Measurements from ENCODE around the gene GINS1. TPM values are rescaled to one million over a fixed set of nuclear protein-coding genes. Genes with fewer than 3 reads are reported as not detected.

The GINS1 gene
- total RNA-seq, 1 donor from 2014 or later = 6.6 TPM

DNA sequence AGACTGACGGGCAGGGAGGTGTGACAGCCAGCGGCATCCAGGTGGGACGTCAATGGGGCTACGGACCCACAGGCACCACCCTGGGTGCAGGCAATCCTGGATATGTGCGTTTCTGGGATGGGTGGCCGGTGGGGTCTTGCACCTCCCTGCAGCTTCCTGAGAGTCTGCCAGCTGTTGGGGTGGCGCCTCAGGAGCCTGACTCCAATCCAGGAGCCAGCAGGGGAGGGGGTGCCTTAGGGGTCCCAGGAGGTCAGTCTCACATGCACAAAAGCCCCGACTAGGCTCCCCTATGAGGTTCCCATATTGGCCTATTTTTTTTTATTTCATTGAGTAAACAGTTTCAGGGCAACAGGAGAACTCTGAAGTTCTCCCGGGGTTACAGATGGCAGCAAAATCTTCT, 73.3 kb downstream of the GINS1 start:
- H3K4me1 Mint-ChIP-seq (ENCODE audit: low read depth, unreplicated experiment) = no peaks in the 10 kb centered on the region
- no peaks in the 10 kb centered on the region for H3K9me3 Mint-ChIP-seq (ENCODE audit: unreplicated experiment)
- Histone ChIP-seq H3K4me3 (ENCODE audit: insufficient read depth, low read depth, low read length) (no peak overlapping the region), H3K4me1 (ENCODE audit: insufficient read depth, low read length) (peaks cover 9% of the 10 kb centered on the region), H3K9me3 (ENCODE audit: insufficient read depth, low read depth, low read length) (no peaks in the 10 kb centered on the region), H3K9ac (ENCODE audit: low read length) (no peak overlapping the region), H4K20me1 (ENCODE audit: insufficient read depth, low read length) (peaks cover 10% of the 10 kb centered on the region), H3K4me2 (ENCODE audit: low read length) (no peak overlapping the region), H3K36me3 (ENCODE audit: insufficient read depth, low read length) (no peaks in the 10 kb centered on the region), H3K27me3 (ENCODE audit: insufficient read depth, low read length) (no peaks in the 10 kb centered on the region), H3K27ac (ENCODE audit: low read depth, low read length) (no peak overlapping the region), H3K79me2 (ENCODE audit: insufficient read depth, low read length) (no peaks in the 10 kb centered on the region), H2AFZ (ENCODE audit: low read depth, low read length) (no peak overlapping the region)
- H3K4me3 Mint-ChIP-seq (ENCODE audit: unreplicated experiment) = no peak overlapping the region
- TF ChIP-seq, protein P1, sequence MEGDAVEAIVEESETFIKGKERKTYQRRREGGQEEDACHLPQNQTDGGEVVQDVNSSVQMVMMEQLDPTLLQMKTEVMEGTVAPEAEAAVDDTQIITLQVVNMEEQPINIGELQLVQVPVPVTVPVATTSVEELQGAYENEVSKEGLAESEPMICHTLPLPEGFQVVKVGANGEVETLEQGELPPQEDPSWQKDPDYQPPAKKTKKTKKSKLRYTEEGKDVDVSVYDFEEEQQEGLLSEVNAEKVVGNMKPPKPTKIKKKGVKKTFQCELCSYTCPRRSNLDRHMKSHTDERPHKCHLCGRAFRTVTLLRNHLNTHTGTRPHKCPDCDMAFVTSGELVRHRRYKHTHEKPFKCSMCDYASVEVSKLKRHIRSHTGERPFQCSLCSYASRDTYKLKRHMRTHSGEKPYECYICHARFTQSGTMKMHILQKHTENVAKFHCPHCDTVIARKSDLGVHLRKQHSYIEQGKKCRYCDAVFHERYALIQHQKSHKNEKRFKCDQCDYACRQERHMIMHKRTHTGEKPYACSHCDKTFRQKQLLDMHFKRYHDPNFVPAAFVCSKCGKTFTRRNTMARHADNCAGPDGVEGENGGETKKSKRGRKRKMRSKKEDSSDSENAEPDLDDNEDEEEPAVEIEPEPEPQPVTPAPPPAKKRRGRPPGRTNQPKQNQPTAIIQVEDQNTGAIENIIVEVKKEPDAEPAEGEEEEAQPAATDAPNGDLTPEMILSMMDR (IDR thresholded peaks at IDR 0.05; ENCODE audit: insufficient read depth, low read depth, low read length) = no peak
- no peak for TF ChIP-seq EZH2 (IDR thresholded peaks at IDR 0.05; ENCODE audit: insufficient read depth, low read length)
- H3K27ac Mint-ChIP-seq (ENCODE audit: unreplicated experiment) = no peak overlapping the region
- FAIRE-seq (no peak), DNase-seq (ENCODE audit: low read depth) (no peak)
- H3K27me3 Mint-ChIP-seq (ENCODE audit: low read depth, unreplicated experiment) = no peaks in the 10 kb centered on the region
- peaks cover 19% of the 10 kb centered on the region for H3K36me3 Mint-ChIP-seq (ENCODE audit: low read depth, unreplicated experiment)

DNA sequence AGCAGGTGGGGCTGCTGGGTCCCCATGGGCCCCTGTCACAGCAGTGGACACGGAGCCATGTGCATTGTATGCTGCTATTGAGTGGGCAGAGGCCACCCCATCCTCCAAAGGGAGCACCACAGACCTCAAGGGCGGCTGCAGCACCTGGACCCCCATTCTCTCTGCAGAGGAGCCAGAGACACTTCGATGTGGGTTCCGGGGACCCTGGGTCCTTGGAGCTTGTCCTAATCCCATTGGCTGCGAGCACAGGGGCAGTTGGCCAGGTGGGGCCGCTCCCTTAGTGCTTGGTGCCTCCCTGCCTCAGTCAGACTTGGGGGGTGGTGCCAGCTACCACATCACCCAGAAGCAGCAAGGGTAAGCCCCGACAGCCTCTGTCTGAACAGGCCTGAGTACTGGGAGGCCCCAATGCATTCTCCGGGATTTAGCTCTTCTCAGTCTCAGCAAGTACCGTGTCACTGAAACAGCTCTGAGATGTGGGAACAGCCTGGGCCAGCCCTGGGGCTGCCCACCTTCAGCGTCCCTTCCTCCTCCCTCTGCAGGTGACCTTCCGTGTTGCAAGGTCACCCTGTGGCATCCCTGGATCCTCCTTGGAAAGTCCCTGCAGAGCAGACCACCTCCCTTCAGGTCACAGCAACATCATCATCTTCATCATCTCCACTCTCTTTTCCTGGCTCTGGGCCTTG, 73.9 kb downstream of the GINS1 start:
- H3K36me3 Mint-ChIP-seq (ENCODE audit: low read depth, unreplicated experiment) = peaks cover 19% of the 10 kb centered on the region
- Histone ChIP-seq H3K9me3 (ENCODE audit: insufficient read depth, low read depth, low read length) (no peaks in the 10 kb centered on the region), H3K9ac (ENCODE audit: low read length) (no peak overlapping the region), H3K4me3 (ENCODE audit: insufficient read depth, low read depth, low read length) (no peak overlapping the region), H3K27ac (ENCODE audit: low read depth, low read length) (no peak overlapping the region), H4K20me1 (ENCODE audit: insufficient read depth, low read length) (peaks cover 12% of the 10 kb centered on the region), H3K27me3 (ENCODE audit: insufficient read depth, low read length) (no peaks in the 10 kb centered on the region), H3K79me2 (ENCODE audit: insufficient read depth, low read length) (no peaks in the 10 kb centered on the region), H3K4me1 (ENCODE audit: insufficient read depth, low read length) (peaks cover 9% of the 10 kb centered on the region), H3K36me3 (ENCODE audit: insufficient read depth, low read length) (no peaks in the 10 kb centered on the region), H2AFZ (ENCODE audit: low read depth, low read length) (no peak overlapping the region), H3K4me2 (ENCODE audit: low read length) (no peak overlapping the region)
- peaks cover 3% of the 10 kb centered on the region for H3K4me1 Mint-ChIP-seq (ENCODE audit: low read depth, unreplicated experiment)
- no peak for TF ChIP-seq EZH2 (IDR thresholded peaks at IDR 0.05; ENCODE audit: insufficient read depth, low read length)
- TF ChIP-seq, protein P1 (IDR thresholded peaks at IDR 0.05; ENCODE audit: insufficient read depth, low read depth, low read length) = no peak
- no peak overlapping the region for H3K27ac Mint-ChIP-seq (ENCODE audit: unreplicated experiment)
- DNase-seq (ENCODE audit: low read depth) = no peak
- H3K4me3 Mint-ChIP-seq (ENCODE audit: unreplicated experiment) = no peak overlapping the region
- H3K27me3 Mint-ChIP-seq (ENCODE audit: low read depth, unreplicated experiment) = no peaks in the 10 kb centered on the region
- no peaks in the 10 kb centered on the region for H3K9me3 Mint-ChIP-seq (ENCODE audit: unreplicated experiment)
- no peak for FAIRE-seq

DNA sequence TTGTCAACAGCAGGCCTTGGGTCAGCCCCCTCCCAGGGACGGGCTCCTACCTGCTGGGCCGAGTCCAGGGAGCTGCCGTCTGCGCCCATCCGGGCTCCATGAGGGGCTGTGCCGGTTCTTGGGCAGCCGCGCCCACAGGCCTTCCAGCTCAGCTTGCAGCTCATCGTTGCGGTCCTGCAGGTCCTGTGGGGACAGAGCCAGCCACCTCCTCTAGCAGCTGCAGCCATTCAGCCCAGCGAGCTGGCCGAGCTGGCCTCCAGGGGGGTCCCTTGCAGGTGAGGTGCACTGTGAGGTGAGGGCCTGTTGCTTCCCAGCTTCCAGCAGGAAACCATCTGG, 74.4 kb downstream of the GINS1 start:
- Histone ChIP-seq H3K4me2 (ENCODE audit: low read length) (no peak overlapping the region), H4K20me1 (ENCODE audit: insufficient read depth, low read length) (peaks cover 15% of the 10 kb centered on the region), H3K4me3 (ENCODE audit: insufficient read depth, low read depth, low read length) (no peak overlapping the region), H3K9me3 (ENCODE audit: insufficient read depth, low read depth, low read length) (no peaks in the 10 kb centered on the region), H2AFZ (ENCODE audit: low read depth, low read length) (no peak overlapping the region), H3K9ac (ENCODE audit: low read length) (no peak overlapping the region), H3K27ac (ENCODE audit: low read depth, low read length) (no peak overlapping the region), H3K36me3 (ENCODE audit: insufficient read depth, low read length) (no peaks in the 10 kb centered on the region), H3K4me1 (ENCODE audit: insufficient read depth, low read length) (peaks cover 9% of the 10 kb centered on the region), H3K27me3 (ENCODE audit: insufficient read depth, low read length) (no peaks in the 10 kb centered on the region), H3K79me2 (ENCODE audit: insufficient read depth, low read length) (no peaks in the 10 kb centered on the region)
- H3K27me3 Mint-ChIP-seq (ENCODE audit: low read depth, unreplicated experiment) = no peaks in the 10 kb centered on the region
- no peaks in the 10 kb centered on the region for H3K9me3 Mint-ChIP-seq (ENCODE audit: unreplicated experiment)
- H3K4me3 Mint-ChIP-seq (ENCODE audit: unreplicated experiment) = no peak overlapping the region
- peaks cover 19% of the 10 kb centered on the region for H3K36me3 Mint-ChIP-seq (ENCODE audit: low read depth, unreplicated experiment)
- TF ChIP-seq EZH2 (IDR thresholded peaks at IDR 0.05; ENCODE audit: insufficient read depth, low read length) = no peak
- TF ChIP-seq, protein P1 (IDR thresholded peaks at IDR 0.05; ENCODE audit: insufficient read depth, low read depth, low read length) = no peak
- FAIRE-seq (no peak), DNase-seq (ENCODE audit: low read depth) (no peak)
- no peak overlapping the region for H3K27ac Mint-ChIP-seq (ENCODE audit: unreplicated experiment)
- peaks cover 4% of the 10 kb centered on the region for H3K4me1 Mint-ChIP-seq (ENCODE audit: low read depth, unreplicated experiment)
